K562 (cell line): Measurements from ENCODE around the gene PLP2. TPM values are rescaled to one million over a fixed set of nuclear protein-coding genes. Genes with fewer than 3 reads are reported as not detected.

Experiments used
- ATAC-seq: fragments of 200-7000 bp; cut with Tn5 transposase; 3 replicates; pipeline ENCODE4 v1.9.1; 2020; ENCODE audit warnings: moderate library complexity
- BruUV-seq: library from RNA; stranded (reverse); fragments of 400-500 nt; replicated peaks from 2 replicates; lab custom pipeline; 2021; lab: Mats Ljungman, UMichigan
- CTCF ChIA-PET: fragments of 300-600 bp; formaldehyde crosslinking; extraction: SDS; loops from one replicate; lab custom pipeline; 2021; ENCODE audit warnings: low intra/inter-chr PET ratio; lab: Yijun Ruan, JAX
- POLR2A ChIA-PET: fragments of 300-600, 350-650 bp; sonication (Branson Sonifier 250); formaldehyde crosslinking; extraction: SDS; loops from one replicate; lab custom pipeline; 2021; ENCODE audit warnings: antibody characterized with exemption, inconsistent platforms; lab: Yijun Ruan, JAX
- DNase-seq, 4 experiments: peaks; one replicate each; pipeline versions ENCODE4 v3.0.0 to v3.0.0-alpha.2; 2011 to 2018; ENCODE audit warnings: low spot score in 3 of 4, mixed read lengths in 3 of 4; ENCODE audit errors: extremely low read depth in 1 of 4
- FAIRE-seq: peaks from 2 replicates; lab custom pipeline; 2011; peaks lifted over from hg19 to GRCh38; lab: Jason Lieb, UNC
- H2AFZ ChIP-seq: 2 replicates; pipeline ENCODE4 v1.6.0; 2011; ENCODE audit warnings: low read depth, low read length, control low read depth, inconsistent platforms
- H3K27ac ChIP-seq: fragments of 200-600 bp; 3 replicates; pipeline ENCODE4 v1.8.0; 2011; ENCODE audit warnings: low read depth, mild to moderate bottlenecking, control low read depth, inconsistent platforms, low read length, moderate library complexity, mixed read lengths; ENCODE audit errors: extremely low read depth
- H3K27me3 ChIP-seq, 2 experiments: fragments of 300-600 bp in 1 of 2; 2 replicates in 1 of 2; 3 replicates in 1 of 2; pipeline versions ENCODE4 v1.6.0 to v1.8.0; 2011; ENCODE audit warnings: inconsistent platforms in 2 of 2, low read length in 2 of 2, mild to moderate bottlenecking in 1 of 2, mixed read lengths in 1 of 2, moderate library complexity in 1 of 2; ENCODE audit not compliant: control insufficient read depth in 2 of 2, insufficient read depth in 2 of 2
- H3K36me3 ChIP-seq: fragments of 300-600 bp; 3 replicates; pipeline ENCODE4 v1.8.0; 2011; ENCODE audit warnings: mild to moderate bottlenecking, low read length, inconsistent platforms; ENCODE audit not compliant: control insufficient read depth, insufficient read depth
- H3K4me1 ChIP-seq, 2 experiments: fragments of 200-600 bp in 1 of 2; replicated peaks in 1 of 2; 2 replicates in 1 of 2; 3 replicates in 1 of 2; pipeline versions ENCODE4 v1.5.1 to v1.8.0; 2011; ENCODE audit warnings: inconsistent platforms in 2 of 2, low read length in 2 of 2, mild to moderate bottlenecking in 1 of 2, mixed read lengths in 1 of 2, moderate library complexity in 1 of 2; ENCODE audit not compliant: control insufficient read depth in 2 of 2, insufficient read depth in 2 of 2
- H3K4me2 ChIP-seq: 2 replicates; pipeline ENCODE4 v1.6.1; 2011; ENCODE audit warnings: low read length, control low read depth, inconsistent platforms, mixed read lengths; ENCODE audit not compliant: insufficient read depth
- H3K4me3 ChIP-seq: fragments of 200-600 bp; sonication (generic), shearing (Covaris generic); 2 replicates; pipeline ENCODE4 v1.5.1; 2016; ENCODE audit warnings: control low read depth, inconsistent platforms
- H3K79me2 ChIP-seq: fragments of 200-600 bp; 3 replicates; pipeline ENCODE4 v1.8.0; 2011; ENCODE audit warnings: low read length, inconsistent platforms; ENCODE audit not compliant: control insufficient read depth, insufficient read depth
- H3K9ac ChIP-seq, 2 experiments: 2 replicates each; pipeline versions ENCODE4 v1.6.0 to v1.6.1; 2011; ENCODE audit warnings: low read depth in 2 of 2, low read length in 2 of 2, control low read depth in 1 of 2, inconsistent platforms in 1 of 2, mild to moderate bottlenecking in 1 of 2, mixed read lengths in 1 of 2; ENCODE audit not compliant: insufficient read depth in 1 of 2
- H3K9me1 ChIP-seq: one replicate; pipeline ENCODE4 v1.6.0; 2011; ENCODE audit warnings: inconsistent platforms, mild to moderate bottlenecking, low read length, moderate library complexity; ENCODE audit not compliant: control insufficient read depth, insufficient read depth
- H3K9me3 ChIP-seq: replicated peaks from 2 replicates; pipeline ENCODE4 v1.5.1; 2011; ENCODE audit warnings: low read depth, low read length, inconsistent platforms; ENCODE audit not compliant: control insufficient read depth, insufficient read depth
- H4K20me1 ChIP-seq: replicated peaks from 2 replicates; pipeline ENCODE4 v1.6.1; 2011; ENCODE audit warnings: low read length, inconsistent platforms, mixed read lengths; ENCODE audit not compliant: control insufficient read depth, insufficient read depth
- NFIC ChIP-seq: fragments of 450-650 bp; IDR thresholded peaks from 2 replicates; pipeline ENCODE4 v1.6.1; 2017; ENCODE audit warnings: mild to moderate bottlenecking, inconsistent platforms
- ZFP1 ChIP-seq: fragments of 450-650 bp; formaldehyde crosslinking; IDR thresholded peaks from 2 replicates; pipeline ENCODE4 v1.4.0; 2020; ENCODE audit warnings: mild to moderate bottlenecking, mixed read lengths
- WGBS: fragments of 100-300 bp; shearing (Covaris generic); methylation state at CpG from one replicate; pipeline ENCODE4 v1.1.6; 2016; ENCODE audit warnings: low coverage, mixed read lengths; ENCODE audit not compliant: insufficient coverage; ENCODE audit errors: missing lambda C conversion rate; 5-methylcytosine and 5-hydroxymethylcytosine counted together
- in situ Hi-C: fragments of 300-500 bp; cut with MboI; formaldehyde crosslinking; loops from 4 replicates; pipeline ENCODE4 v1.15.0; 2018; ENCODE audit warnings: inconsistent platforms, mixed read lengths
- intact Hi-C: fragments of 100-400 bp; cut with micrococcal nuclease; formaldehyde crosslinking; loops from 2 replicates; pipeline ENCODE4 v1.14.2; 2022
- polyA plus RNA-seq, 8 experiments: library from polyadenylated mRNA; depleted of rRNA in 4 of 8; stranded (reverse) in 5 of 8; unstranded in 3 of 8; fragments of >200 nt; fragmentation: Nextera tagmentation in 2 of 8; fragmentation: Illumina TruSeq in 1 of 8; extraction: Ambion mirVana in 2 of 8; extraction: Trizol in 1 of 8; gene quantifications; 2 replicates each; pipeline versions ENCODE4 v1.2.1 to v1.2.3, GENCODE V29; 2011 to 2014; ENCODE audit warnings: inconsistent platforms in 1 of 8, missing spikeins in 1 of 8
- total RNA-seq, 7 experiments: library from RNA; depleted of rRNA in 6 of 7; stranded (reverse); fragments of >200 nt in 6 of 7; fragmentation: Illumina TruSeq in 2 of 7; extraction: Trizol in 2 of 7; gene quantifications; 2 replicates each; pipeline versions ENCODE4 v1.2.1 to v1.2.3, GENCODE V29; 2011 to 2021; ENCODE audit warnings: low replicate concordance in 1 of 7

Gene PLP2
- total and polyA plus RNA-seq, 9 of the 15 experiments (the other 6 are each of a cell fraction or from before 2014, with no cell fraction given) = 34.7 to 236 (median 112) TPM

DNA sequence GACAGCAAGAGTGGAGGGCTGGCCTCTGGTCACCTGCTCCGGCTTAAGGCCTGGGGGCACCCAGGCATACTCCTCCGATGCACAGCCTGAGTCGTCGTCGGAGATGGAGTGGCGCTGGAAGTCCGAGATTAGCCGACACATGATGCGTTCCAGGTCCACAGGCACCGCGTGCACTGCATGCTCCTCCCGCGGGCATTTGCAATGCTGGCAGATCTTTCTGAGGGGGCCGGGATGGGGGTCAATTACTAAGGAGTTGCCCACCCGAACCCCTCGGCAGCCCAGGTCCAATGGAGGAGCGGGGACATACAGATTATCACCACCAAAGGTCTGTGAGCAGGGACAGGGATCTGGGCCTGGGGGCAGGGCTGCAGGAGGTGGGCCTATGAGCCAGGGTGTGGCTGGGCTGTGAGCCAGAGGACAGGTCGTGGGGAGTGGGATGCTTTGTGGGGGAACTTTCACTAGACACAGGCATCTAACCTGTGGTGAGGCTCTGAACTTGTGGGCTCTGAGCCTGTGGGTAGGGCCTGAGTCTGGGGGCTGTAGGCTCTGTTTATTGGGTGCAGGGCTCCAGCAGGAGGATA lies 12.1 kb downstream of the PLP2 start:
- no peaks in the 10 kb centered on the region for H3K9me1 ChIP-seq
- ChIA-PET CTCF (no interaction called here), POLR2A (interaction anchor here (0.7 to 1.2 kb wide), 3 partner anchors 8 to 11 kb away, joined by 3 to 5 read pairs (median 3); partner anchors contain the start of gene PLP2)
- 0 out of 4 replicates have a peak overlapping the region, but pooled peaks of 1 of the 2 experiments have one; percentile 14 for H3K9ac ChIP-seq
- DNase-seq = no peak
- peaks cover 41% of the 10 kb centered on the region; the same call in 2 of the 3 replicates for H3K36me3 ChIP-seq
- H3K27ac ChIP-seq = no peak overlapping the region
- peak overlapping the region; percentile 76; the same call in 1 of the 2 replicates for H3K4me3 ChIP-seq
- TF ChIP-seq NFIC = peak; percentile 33
- no peak for TF ChIP-seq ZFP1
- no peaks in the 10 kb centered on the region for H3K9me3 ChIP-seq
- H2AFZ ChIP-seq = no peak overlapping the region
- no peaks in the 10 kb centered on the region for H3K27me3 ChIP-seq
- H3K4me2 ChIP-seq = peak overlapping the region; percentile 90
- H3K79me2 ChIP-seq = peaks cover 32% of the 10 kb centered on the region
- no TSS peak for BruUV-seq
- ATAC-seq = peak; percentile 2; the same call in 2 of the 3 replicates
- intact Hi-C loops (no loop called here), in situ Hi-C loops (no loop called here)
- FAIRE-seq = no peak
- peaks cover 9% of the 10 kb centered on the region for H4K20me1 ChIP-seq
- WGBS = 88% methylated on average over 13 of the region's 18 CpGs
- peaks cover 26 to 49% of the 10 kb centered on the region in 2 experiments for H3K4me1 ChIP-seq
